Activated CD8-positive, alpha-beta memory T cell treated with anti-CD3 and anti-CD28 coated beads, Interleukin-2, amount 50 U/mL, for 1 hour (primary cell): ENCODE measurements around the gene PACSIN1.

Source experiments
- DNase-seq: peaks from one replicate; pipeline ENCODE4 v3.0.0-alpha.2; 2020; ENCODE audit errors: extremely low read depth

PACSIN1 gene, protein sequence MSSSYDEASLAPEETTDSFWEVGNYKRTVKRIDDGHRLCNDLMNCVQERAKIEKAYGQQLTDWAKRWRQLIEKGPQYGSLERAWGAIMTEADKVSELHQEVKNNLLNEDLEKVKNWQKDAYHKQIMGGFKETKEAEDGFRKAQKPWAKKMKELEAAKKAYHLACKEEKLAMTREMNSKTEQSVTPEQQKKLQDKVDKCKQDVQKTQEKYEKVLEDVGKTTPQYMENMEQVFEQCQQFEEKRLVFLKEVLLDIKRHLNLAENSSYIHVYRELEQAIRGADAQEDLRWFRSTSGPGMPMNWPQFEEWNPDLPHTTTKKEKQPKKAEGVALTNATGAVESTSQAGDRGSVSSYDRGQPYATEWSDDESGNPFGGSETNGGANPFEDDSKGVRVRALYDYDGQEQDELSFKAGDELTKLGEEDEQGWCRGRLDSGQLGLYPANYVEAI

DNA sequence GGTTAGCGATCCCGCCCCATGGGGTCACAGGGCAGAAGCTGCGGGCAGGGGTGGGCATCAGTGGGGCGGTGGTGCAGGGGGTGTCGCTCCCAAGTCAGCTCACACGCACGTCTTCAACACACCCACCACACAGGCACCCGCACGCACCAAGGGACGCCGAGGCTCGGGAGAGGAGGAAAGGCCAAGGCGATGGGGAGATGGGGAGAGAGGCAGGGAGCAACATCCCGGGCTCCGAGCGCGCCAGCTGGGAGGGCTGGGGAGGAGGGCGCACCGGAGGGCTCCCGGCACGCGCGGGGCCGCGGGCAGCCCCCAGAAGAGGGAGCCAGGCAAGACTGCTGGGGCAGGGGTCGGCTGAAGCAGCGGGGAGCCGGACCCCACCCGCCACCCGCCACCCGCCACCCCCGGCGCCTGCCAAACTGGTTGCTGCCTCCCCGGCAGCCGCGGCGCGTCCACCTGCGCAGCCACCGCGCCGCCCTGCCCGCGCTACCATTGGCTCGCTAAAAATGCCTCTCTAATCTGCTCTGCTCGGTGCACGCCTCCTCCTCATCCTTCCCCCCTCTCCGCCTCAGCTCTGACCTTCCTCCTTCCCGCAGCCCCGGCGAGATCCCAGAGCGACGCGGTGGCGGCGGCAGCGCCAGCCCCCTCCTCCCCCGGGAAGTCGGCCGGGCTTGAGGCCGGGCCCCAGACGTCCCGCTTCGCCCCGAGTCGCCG is at the start of gene PACSIN1:
TSS of gene PACSIN1 (plus strand) at position 546 of the 711 bp plus-strand sequence. CDS start 60,230 bp downstream, outside the sequence.
- no peak for DNase-seq

DNA sequence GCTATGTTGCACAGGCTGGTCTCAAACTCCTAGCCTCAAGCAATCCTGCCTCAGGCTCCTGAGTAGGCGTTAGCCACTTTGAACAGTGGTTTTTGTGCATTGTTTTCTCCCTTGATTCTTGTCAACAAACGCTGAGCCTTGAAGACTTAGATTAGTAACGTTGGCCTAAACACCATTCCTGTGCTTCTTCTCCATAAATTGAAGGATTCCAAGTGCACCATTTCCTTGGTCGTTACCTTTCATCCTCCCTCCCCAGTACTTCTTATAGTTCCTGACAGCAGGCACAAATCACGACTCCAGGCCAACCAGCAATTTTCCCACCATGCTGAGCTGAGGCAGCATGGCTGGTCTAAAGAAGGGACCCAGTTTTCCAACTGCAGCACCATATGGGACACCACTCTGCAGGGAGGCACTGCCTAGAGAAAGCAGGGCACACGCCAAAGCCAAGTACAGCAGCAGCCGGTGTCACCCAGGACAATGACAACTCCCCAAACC is 49.0 kb upstream of the PACSIN1 start:
- no peak for DNase-seq

DNA sequence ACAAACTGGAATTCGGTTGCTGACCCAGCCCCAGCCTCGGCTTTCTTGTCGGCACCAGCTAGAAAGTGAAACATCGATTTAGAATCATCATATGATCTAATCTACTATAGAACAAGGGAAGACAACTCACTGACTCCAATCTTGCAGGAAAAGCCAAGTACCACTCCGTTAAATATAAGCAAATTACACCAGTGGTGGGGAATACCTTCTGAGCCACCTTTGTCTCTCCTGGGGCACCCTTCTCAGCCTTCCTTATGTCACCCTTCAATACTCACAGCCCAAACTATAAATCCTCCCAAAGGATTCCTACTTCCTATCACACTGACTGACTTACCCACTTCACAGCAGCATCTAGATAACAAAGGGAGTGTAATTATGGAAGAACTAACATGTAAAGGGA is 47.5 kb upstream of the PACSIN1 start:
- DNase-seq, result no peak

DNA sequence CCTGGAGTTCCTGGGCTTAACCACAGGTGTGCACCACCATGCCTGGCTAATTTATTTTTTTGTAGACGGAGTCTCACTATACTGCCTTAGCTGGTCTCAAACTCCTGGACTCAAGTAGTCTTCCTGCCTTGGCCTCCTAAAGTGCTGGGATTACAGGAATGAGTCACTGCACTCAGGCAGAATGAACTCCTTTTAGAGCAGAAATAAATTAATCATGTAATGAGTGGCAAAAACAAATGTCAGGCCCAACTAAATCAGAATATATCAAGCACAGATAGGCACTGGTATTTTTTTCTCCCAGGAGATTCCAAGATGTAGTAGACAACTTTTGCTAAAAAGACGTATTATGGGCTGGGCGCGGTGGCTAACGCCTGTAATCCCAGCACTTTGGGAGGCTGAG is 42.6 kb upstream of the PACSIN1 start:
- no peak for DNase-seq

DNA sequence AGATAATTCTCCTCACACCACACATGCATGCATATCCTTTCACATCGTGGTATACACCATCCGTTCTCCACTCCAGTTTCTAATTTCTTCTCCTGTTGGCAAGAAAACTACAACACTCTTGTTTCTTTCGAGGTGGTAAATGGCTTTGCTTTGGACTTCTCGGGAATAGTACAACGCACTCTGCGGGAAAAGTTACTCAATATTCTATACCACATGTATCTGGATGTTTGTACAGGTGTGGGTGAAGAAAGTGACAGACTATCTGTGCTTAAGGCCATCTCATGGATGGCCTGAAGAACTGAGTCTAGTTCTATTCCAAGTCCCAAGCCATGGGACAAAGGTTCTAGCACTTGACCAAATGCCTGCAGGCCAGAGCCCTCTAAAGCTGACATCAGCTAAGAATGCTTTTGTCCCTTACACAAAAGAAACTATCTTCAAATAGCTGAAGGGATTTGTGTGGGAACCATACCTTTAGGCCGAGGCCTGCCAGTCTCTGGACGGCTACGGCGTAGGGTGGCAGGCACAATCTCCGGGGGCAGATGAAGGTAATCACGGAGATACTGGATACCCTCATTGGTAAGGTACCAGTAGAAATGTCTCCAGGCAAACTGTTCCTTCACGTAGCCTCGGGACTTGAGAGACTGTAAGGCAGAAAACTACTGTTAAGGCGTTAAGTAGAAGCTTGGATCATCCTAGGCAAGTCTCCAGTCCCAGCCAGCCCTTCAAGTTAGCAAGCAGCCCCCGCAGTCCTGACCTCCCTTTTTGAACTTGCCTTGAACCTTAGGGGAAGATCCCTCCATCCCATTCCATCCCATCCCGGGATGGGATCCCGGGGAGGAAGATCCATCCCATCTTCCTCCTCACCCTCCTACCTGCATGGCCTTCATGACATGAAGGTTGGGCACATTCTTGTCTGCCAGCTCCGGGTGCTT is 41.4 kb upstream of the PACSIN1 start:
- no peak for DNase-seq

DNA sequence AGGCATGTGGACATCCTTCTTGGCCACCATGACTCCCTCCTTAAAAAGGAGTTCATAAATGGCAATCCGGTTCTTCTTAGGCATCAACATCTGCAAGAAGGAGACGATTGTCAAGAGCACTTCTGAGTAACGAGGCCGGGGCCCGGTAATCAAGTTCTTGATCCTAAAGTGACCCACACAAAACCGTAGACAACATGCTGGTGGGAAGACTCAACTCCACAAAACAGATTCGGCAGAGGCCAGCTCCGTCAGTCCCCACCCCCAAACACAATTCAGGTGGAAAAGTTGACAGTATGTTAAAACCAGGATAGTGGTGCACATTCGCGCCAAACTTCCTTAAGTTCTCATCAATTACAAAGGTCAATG is 40.8 kb upstream of the PACSIN1 start:
- no peak for DNase-seq

DNA sequence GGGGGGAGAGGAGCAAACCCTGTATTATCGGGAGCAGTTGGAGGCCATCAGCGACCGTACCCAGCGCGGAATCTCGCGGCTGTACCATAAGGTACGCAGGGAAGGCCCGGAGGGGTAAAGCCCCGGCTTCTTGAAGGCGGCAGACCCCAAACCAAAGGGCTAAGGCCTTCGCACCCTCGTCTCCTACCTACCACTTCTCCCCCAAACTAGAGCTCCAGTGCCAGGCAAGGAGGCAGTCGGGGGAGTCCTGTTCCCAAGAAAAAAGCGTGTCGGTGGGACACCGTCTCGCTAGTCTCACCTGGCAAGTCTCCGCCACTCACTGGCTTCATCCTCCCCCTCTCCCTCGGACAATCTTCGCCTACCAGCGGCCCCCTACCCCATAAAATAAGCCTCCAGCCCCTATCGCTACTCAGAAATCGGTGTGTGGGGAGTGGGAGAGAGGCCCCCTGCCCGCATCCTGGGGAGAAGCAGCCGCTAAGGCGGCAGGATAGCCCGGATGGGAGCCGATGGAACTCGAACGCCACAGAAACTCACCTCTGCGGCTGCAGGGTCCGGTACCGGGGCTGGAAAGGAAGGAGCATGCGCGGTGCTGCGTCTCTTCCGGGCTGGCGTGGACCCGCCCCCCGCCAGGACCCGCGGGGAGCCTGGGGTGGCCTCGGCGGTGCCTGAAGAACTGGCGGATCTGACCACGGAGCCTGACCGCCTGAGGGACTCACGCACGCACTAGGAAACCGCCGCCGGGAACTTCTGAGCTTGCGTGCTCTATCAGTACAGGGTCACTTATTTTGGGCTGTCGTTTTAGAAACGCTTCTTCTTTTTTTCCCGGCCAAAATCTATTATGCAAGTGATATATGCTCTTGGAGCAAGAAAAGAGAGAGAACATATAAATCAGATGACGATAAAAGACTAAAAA is 40.1 kb upstream of the PACSIN1 start, which contains the start of gene RPS10:
TSS of gene RPS10 (minus strand) at position 572 of the 913 bp plus-strand sequence. CDS start 848 bp downstream, outside the sequence.
- peak; percentile 61 for DNase-seq

DNA sequence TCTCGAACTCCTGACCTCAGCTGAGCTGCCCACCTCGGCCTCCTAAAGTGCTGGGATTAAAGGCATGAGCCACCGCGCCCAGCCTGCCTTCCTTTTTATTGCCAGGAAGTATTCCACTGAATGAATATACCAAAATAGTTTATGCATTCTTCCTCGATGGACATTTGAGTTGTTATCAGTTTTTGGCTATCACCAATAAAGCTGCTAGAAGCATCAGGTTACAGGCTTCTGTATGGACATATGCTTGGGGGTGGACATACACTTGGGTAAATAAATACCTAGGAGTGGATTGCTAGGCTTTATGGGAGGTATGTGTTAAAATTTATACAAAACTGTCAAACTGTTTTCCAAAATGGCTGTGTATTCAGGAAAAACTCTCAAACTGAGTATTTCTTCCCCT is 30.0 kb upstream of the PACSIN1 start:
- no peak for DNase-seq

DNA sequence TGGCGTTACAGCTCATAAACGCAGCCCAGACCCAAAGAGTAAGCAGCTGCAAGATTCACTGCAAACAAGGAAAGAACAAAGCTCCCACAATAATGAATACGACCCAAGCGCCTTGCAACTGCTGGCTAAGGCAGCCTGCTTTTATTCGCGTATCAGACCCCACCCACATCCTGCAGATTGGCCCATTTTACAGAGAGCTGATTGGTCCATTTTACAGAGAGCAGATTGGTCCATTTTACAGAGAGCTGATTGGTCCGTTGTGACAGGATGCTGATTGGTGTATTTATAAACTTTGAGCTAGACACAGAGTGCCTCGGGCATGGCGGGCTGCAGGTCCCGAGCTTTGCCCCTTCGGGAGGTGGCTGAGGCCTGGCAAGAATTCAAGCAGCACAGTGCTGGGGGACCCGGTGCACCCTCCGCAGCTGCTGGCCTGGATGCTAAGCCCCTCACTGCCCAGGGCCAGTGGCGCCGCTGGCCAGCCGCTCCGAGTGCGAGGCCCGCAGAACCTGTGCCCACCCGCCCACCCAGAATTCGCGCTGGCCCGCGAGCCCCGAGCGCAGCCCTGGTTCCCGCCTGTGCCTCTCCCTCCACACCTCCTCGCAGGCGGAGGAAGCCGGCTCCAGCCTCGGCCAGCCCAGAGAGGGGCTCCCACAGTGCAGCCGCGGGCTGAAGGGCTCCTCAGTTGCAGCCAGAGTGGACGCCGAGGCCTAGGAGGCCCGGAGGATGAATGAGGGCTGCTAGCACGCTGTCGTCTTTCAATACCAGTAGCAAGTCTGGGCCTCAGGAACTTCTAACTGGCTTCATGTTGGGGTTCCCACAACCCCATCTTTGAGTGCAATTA is 28.9 kb upstream of the PACSIN1 start:
- DNase-seq, result no peak

DNA sequence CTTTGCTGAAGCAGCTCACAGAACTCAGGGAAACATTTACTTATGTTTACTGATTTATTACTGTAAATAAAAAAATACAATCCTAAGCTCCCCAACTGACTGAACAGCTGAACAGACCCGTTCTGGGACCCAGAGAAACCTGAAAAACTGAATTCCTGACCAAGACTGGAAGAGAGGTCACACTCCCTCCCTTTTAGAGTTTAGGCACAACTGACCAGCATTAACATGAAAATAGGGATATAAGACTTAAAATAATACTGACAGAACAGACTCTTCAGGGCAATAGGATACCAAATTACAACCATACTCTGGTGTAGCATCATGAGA is 28.3 kb upstream of the PACSIN1 start:
- DNase-seq, result no peak

DNA sequence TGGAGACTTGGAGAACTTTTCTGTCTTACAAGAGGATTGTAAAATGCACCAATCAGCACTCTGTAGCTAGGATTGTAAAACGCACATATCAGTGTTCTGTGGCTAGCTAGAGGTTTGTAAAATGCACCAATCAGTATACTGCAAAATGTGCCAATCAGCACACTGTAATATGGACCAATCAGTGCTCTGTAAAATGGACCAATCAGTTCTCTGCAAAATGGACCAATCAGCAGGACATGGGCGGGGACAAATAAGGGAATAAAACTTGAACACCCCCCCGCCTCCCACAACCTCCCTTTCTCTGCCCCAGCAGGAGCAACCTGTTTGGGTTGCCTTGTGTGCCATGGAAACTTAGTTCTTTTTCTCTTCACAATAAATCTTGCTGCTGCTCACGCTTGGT is 27.2 kb upstream of the PACSIN1 start:
- DNase-seq, result no peak

DNA sequence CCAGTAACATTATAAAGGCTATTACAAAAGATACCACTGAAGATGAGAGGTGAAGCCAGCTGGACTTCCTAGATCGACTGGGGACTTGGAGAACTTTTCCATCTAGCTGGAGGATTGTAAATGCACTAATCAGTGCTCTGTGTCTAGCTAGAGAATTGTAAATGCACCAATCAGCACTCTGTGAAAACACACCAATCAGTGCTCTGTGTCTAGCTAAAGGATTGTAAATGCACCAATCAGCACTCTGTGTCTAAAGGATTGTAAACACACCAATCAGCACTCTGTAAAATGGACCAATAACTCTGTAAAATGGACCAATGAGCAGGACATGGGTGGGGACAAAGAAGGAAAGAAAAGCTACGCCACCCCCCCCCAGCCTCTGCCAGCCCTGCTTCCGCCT is 26.4 kb upstream of the PACSIN1 start:
- no peak for DNase-seq

DNA sequence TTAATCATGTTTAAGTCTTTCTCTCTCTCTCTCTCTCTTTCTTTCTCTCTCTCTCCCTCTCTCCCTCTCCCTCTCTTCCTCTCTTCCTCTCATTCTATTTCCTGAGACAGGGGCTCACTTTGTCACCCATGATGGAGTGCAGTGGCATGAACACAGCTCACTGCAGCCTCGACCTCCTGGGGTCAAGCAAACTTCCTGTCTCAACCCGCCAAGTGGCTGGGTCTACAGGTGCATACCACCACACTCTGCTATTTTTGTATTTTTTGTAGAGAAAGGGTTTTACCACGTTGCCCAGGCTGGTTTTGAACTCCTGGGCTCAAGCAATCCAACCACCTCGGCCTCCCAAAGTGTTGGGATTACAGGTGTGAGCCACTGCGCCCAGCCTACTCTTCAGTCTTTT is 24.4 kb upstream of the PACSIN1 start:
- DNase-seq, result no peak

DNA sequence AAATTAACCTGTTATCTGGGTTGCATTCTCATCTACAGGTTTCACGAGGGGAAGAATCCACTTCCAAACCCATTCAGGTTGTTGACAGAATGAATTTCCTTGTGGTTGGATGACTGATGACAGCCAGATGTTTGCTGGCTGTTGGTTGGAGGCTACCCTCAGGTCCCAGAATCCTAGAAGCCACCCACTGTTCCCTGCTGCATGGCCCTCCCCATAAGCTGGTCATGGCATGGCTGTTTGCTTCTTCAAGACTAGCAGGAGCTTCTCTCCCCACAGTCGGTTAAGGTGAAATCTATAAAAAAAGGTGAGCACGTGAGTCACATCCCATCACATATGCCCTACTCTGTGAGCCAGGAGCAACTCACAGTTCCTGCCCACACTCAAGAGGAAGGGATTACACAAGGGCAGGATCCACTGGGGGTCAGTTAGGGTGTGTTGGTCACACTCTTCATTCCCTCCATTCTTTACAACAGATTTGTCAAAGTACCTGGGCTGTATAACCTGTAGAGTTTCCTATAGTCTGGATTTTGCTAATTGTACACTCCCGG is 20.5 kb upstream of the PACSIN1 start:
- DNase-seq, result no peak

DNA sequence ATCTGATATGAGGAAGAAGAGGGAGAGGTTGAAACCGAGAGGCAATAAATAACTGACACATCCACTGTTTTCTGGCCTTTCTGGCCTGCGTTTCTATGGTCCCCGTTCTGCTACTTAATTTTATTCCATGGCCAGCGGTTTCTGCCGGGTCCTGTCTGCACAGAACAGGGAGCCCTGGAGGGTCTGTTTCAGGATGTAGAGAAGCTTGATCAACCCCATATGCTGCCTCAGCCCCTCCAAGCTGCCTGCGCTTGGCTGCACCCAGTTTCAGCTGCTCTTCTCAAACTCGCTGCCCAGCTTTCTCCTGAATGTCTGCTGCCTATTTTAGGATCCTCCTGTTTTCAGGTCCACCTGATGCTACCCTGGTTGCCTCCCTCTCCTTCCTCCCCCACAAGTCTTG is 18.5 kb upstream of the PACSIN1 start:
- DNase-seq, result no peak

DNA sequence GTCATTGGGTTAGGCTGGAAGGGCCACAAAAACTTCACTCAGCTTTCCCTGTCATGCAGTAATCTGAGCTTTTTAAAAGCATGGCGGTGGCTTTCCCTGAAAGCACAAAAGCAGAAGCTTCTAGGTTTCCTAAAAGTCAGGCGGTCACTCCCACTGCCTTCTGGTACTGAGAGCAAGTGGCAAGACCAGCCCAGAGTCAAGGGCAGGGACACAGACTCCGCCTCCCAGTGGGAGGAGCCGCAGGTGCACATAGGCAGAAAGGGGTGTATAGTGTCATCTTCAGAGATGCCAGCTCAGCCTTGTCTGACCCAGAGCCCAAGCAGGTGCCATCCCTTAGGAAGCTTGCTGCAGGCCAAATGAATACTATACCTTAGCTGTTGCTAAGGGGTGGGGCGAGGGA is 18.0 kb upstream of the PACSIN1 start:
- DNase-seq, result no peak

DNA sequence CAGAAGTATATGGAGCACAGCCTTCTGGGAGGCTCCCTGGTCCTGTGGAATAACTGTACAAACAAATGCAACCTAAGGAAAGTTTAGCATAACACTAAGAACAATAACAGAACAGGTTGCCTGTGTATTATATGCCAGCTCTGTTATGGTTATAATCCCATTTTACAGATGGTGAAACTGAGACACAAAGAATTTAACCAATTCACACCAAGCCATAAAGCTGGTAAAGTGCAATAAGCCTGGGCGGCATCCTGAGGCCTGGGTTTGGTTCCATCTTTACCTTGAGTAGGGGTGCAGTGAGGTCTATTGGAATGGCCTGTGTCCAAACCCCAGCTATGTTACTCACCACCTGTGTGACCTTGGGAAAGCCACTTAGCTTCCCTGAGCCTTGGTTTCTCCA is 14.7 kb upstream of the PACSIN1 start:
- DNase-seq, result no peak

DNA sequence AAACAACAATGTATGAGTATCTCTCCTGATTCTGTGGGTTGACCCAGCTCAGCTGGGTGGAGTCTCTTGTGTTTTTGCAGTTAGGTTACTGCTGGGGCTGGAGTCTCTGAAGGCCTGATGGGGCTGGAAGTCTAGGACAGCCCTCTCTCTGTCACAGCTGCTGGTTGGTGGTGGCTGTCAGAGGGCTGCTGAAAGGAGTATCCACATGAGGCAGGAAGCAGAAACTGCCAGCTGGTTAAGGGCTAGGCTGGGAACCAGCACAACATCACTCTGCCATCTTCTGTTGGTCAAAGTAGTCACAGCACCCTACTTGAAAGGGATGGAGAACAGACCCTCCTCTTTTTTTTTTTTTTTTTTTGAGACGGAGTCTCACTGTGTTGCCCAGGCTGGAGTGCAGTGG is 10.0 kb upstream of the PACSIN1 start:
- no peak for DNase-seq

DNA sequence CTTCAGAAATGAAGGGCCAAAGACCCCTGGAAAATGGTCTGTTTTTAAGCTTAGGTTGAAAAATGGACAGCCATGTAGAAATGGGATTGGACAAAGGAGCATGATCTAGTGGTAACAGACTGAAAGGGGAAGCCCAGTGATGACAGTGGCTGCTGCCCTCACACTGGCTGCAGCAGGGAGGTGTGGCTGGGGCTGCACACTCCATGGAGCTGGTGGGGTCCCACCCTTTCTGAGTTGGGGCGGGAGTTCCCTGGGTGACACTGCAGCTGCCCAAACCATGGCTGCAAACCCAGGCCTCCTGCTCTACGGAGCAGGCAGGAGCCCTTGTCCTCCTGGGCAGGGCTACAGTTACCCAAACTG is 8.5 kb upstream of the PACSIN1 start:
- DNase-seq, result no peak
